GM12801 (cell line): ENCODE measurements around the gene FOS.

Experiments
- CTCF ChIP-seq: IDR thresholded peaks from one replicate; pipeline ENCODE4 v1.5.1; 2011; ENCODE audit warnings: control low read depth; ENCODE audit not compliant: insufficient read length; ENCODE audit errors: extremely low read depth

FOS gene

GRCh38 chr14:75303381-75303789 is 24.8 kb downstream of the FOS start:
- TF ChIP-seq CTCF: no peak

GRCh38 chr14:75306927-75307699 is 28.5 kb downstream of the FOS start:
- no peak for TF ChIP-seq CTCF

GRCh38 chr14:75307700-75308379 is 29.2 kb downstream of the FOS start:
- TF ChIP-seq CTCF: no peak

GRCh38 chr14:75310295-75311111 is 31.9 kb downstream of the FOS start:
- TF ChIP-seq CTCF: no peak

GRCh38 chr14:75311356-75311755 is 32.7 kb downstream of the FOS start:
- no peak for TF ChIP-seq CTCF

GRCh38 chr14:75312341-75312740 is 33.7 kb downstream of the FOS start:
- no peak for TF ChIP-seq CTCF

GRCh38 chr14:75313294-75313693 is 34.7 kb downstream of the FOS start:
- no peak for TF ChIP-seq CTCF
